OCI-LY1 (cell line): ENCODE measurements around the gene ARL2BP.

Source experiments
- H2AFZ ChIP-seq: fragments of 200-600 bp; sonication (generic), shearing (Covaris generic); 2 replicates; pipeline ENCODE4 v1.6.0; 2014; ENCODE audit warnings: antibody characterized with exemption, mild to moderate bottlenecking, low read length
- H3F3A ChIP-seq: fragments of 200-600 bp; sonication (generic), shearing (Covaris generic); 2 replicates; pipeline ENCODE4 v1.6.0; 2014; ENCODE audit warnings: mild to moderate bottlenecking, antibody characterized with exemption, low read length, moderate library complexity; ENCODE audit not compliant: insufficient read depth
- H3K27ac ChIP-seq: fragments of 200-600 bp; sonication (generic); 2 replicates; pipeline ENCODE4 v1.5.1; 2014; ENCODE audit warnings: low read length, mixed run types, mild to moderate bottlenecking, low read depth; ENCODE audit not compliant: poor library complexity, severe bottlenecking
- H3K27me3 ChIP-seq: fragments of 200-600 bp; sonication (generic); 2 replicates; pipeline ENCODE4 v1.6.0; 2014; ENCODE audit warnings: antibody characterized with exemption, mild to moderate bottlenecking, low read length, moderate library complexity; ENCODE audit not compliant: insufficient read depth
- H3K36me3 ChIP-seq: fragments of 200-600 bp; sonication (generic); 2 replicates; pipeline ENCODE4 v1.6.1; 2014; ENCODE audit warnings: mild to moderate bottlenecking, antibody characterized with exemption, low read length, moderate library complexity, mixed read lengths; ENCODE audit not compliant: insufficient read depth
- H3K4me1 ChIP-seq: fragments of 200-600 bp; sonication (generic); 2 replicates; pipeline ENCODE4 v1.5.1; 2014; ENCODE audit warnings: mild to moderate bottlenecking, low read length, moderate library complexity; ENCODE audit not compliant: insufficient read depth, severe bottlenecking
- H3K4me2 ChIP-seq: fragments of 200-600 bp; sonication (generic), shearing (Covaris generic); 2 replicates; pipeline ENCODE4 v1.6.1; 2014; ENCODE audit warnings: low read length
- H3K4me3 ChIP-seq: fragments of 200-600 bp; sonication (generic); 2 replicates; pipeline ENCODE4 v1.5.1; 2014; ENCODE audit warnings: low read length, low read depth, mild to moderate bottlenecking, mixed read lengths; ENCODE audit not compliant: poor library complexity, severe bottlenecking
- H3K79me2 ChIP-seq: fragments of 200-600 bp; shearing (Covaris generic); 2 replicates; pipeline ENCODE4 v1.6.1; 2016; ENCODE audit warnings: mixed run types, low read length, mixed read lengths; ENCODE audit not compliant: insufficient read depth
- H3K9ac ChIP-seq: fragments of 200-600 bp; sonication (generic), shearing (Covaris generic); 2 replicates; pipeline ENCODE4 v1.6.1; 2014; ENCODE audit warnings: mild to moderate bottlenecking, low read length, mixed read lengths
- H3K9me2 ChIP-seq: fragments of 200-600 bp; sonication (generic), shearing (Covaris generic); 2 replicates; pipeline ENCODE4 v1.6.1; 2014; ENCODE audit warnings: low read depth, mild to moderate bottlenecking, low read length, mixed read lengths
- H3K9me3 ChIP-seq: fragments of 200-600 bp; shearing (Covaris generic); 2 replicates; pipeline ENCODE4 v1.6.1; 2014; ENCODE audit warnings: low read length, mixed read lengths
- H4K20me1 ChIP-seq: fragments of 200-600 bp; sonication (generic), shearing (Covaris generic); 2 replicates; pipeline ENCODE4 v1.6.0; 2016; ENCODE audit warnings: mild to moderate bottlenecking, low read length; ENCODE audit not compliant: insufficient read depth
- CTCF ChIP-seq: fragments of 200-600 bp; sonication (generic), shearing (Covaris generic); IDR thresholded peaks from 2 replicates; pipeline ENCODE4 v1.5.1; 2017; ENCODE audit warnings: mild to moderate bottlenecking, antibody characterized with exemption, low read length, moderate library complexity, mixed read lengths
- EZH2 ChIP-seq: fragments of 200-600 bp; sonication (generic), shearing (Covaris generic); IDR thresholded peaks from 2 replicates; pipeline ENCODE4 v1.8.0; 2017; ENCODE audit warnings: borderline replicate concordance, mixed run types, mild to moderate bottlenecking, antibody characterized with exemption, low read length, moderate library complexity, mixed read lengths

The ARL2BP gene

DNA sequence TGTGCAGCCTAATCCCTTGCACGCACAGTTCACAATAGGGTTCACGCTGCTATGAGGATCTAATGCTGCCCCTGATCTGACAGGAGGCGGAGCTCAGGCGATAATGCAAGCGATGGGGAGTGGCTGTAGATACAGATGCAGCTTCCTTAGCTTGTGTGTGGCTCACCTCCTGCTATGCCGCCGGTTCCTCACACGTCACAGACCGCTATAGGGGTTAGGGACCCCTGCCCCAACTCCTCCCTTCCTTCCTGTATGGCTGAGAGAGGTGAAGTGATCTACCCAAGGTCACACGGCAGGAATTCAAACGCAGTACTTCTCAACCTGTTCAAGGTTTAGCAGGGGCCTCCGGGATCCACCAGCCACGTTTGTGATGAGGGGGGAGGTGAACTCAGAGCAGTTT is 52.8 kb downstream of the ARL2BP start:
- H3K9me2 ChIP-seq = no peaks in the 10 kb centered on the region
- H3K27ac ChIP-seq = peak overlapping the region; percentile 31
- no peak for TF ChIP-seq CTCF
- TF ChIP-seq EZH2 = no peak
- no peaks in the 10 kb centered on the region for H3K36me3 ChIP-seq
- peak overlapping the region; percentile 53 for H3K9ac ChIP-seq
- H3K4me3 ChIP-seq = peak overlapping the region; percentile 58
- no peaks in the 10 kb centered on the region for H3K9me3 ChIP-seq
- peak overlapping the region; percentile 79 for H3K4me2 ChIP-seq
- H2AFZ ChIP-seq = no peak overlapping the region
- no peaks in the 10 kb centered on the region for H3F3A ChIP-seq
- no peaks in the 10 kb centered on the region for H3K79me2 ChIP-seq
- peaks cover 26% of the 10 kb centered on the region for H3K4me1 ChIP-seq
- H4K20me1 ChIP-seq = no peaks in the 10 kb centered on the region
- no peaks in the 10 kb centered on the region; the same call in 1 of the 2 replicates for H3K27me3 ChIP-seq

DNA sequence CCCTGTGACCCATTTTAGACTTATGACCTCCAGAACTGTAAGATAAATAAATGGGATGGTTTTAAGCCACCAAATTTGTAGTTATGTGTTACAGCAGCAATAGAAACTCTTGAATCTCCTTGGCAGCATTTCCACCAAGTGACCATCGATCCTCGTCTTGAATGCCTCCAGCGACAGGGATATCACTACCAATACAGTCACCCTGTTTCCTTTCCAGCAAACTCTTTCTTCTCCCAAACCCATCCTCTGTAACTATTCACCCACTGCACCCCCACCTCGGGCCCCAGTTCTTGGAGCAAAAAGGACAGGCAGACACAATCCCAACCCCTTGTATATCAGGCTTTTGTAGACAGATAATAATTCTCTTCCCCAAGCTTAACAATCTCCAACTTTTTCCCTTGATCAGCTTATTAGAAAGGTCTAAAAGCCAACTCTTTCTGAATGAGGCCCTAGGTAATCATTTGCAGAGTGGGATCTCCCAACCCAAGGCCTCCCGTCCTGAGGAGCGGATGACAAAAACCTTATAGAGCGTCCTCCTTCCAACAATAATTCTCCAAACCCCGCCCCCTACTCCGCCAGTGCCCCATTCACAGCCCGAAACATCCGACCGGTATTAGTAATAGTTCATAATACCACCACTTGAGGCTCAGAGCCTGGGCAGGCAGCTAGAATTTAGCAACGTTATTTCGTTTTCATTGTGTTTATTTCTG is 54.1 kb downstream of the ARL2BP start:
- H3K27ac ChIP-seq = peak overlapping the region; percentile 81
- no peaks in the 10 kb centered on the region for H3K9me3 ChIP-seq
- H3K4me3 ChIP-seq = peak overlapping the region; percentile 65
- H3K36me3 ChIP-seq = no peaks in the 10 kb centered on the region
- no peaks in the 10 kb centered on the region; the same call in 1 of the 2 replicates for H3K27me3 ChIP-seq
- TF ChIP-seq EZH2 (no peak), CTCF (no peak)
- H4K20me1 ChIP-seq = no peaks in the 10 kb centered on the region
- no peaks in the 10 kb centered on the region for H3F3A ChIP-seq
- H3K4me2 ChIP-seq = peak overlapping the region; percentile 67
- H2AFZ ChIP-seq = no peak overlapping the region; the same call in 1 of the 2 replicates
- peak overlapping the region; percentile 58 for H3K9ac ChIP-seq
- H3K79me2 ChIP-seq = no peaks in the 10 kb centered on the region
- H3K4me1 ChIP-seq = peaks cover 26% of the 10 kb centered on the region
- H3K9me2 ChIP-seq = no peaks in the 10 kb centered on the region

- H3K27me3 ChIP-seq = no peaks in the 10 kb centered on the region; the same call in 1 of the 2 replicates
- H3K9me2 ChIP-seq = no peaks in the 10 kb centered on the region
- no peak overlapping the region; the same call in 1 of the 2 replicates for H2AFZ ChIP-seq
- no peaks in the 10 kb centered on the region for H3K79me2 ChIP-seq
- TF ChIP-seq EZH2 (no peak), CTCF (no peak)
- no peaks in the 10 kb centered on the region for H3K9me3 ChIP-seq
- peak overlapping the region; percentile 58 for H3K9ac ChIP-seq
- H3K27ac ChIP-seq = peak overlapping the region; percentile 81
- no peaks in the 10 kb centered on the region for H3F3A ChIP-seq
- H3K4me2 ChIP-seq = peak overlapping the region; percentile 67
- no peaks in the 10 kb centered on the region for H3K36me3 ChIP-seq
- H3K4me3 ChIP-seq = peak overlapping the region; percentile 65
- H3K4me1 ChIP-seq = peaks cover 26% of the 10 kb centered on the region
- no peaks in the 10 kb centered on the region for H4K20me1 ChIP-seq
Observed at GRCh38 chr16:57299719-57300386, 54.8 kb downstream of the ARL2BP start.
